HepG2 (cell line): ENCODE results near the gene ANKRD37. TPM values are rescaled to one million over a fixed set of nuclear protein-coding genes. Genes with fewer than 3 reads are reported as not detected.

Source experiments
- CREM ChIP-seq, 2 experiments: sonication (generic) in 1 of 2; formaldehyde crosslinking in 1 of 2; IDR thresholded peaks; 2 replicates each; pipeline versions ENCODE4 v1.4.0 to v1.6.1; 2016 to 2020; ENCODE audit warnings: antibody characterized with exemption in 1 of 2, mild to moderate bottlenecking in 1 of 2, missing genetic modification reagents in 1 of 2
- GATAD1 ChIP-seq: IDR thresholded peaks from 2 replicates; pipeline ENCODE4 v1.6.1; 2016; ENCODE audit warnings: missing genetic modification reagents, missing compliant biosample characterization
- KLF13 ChIP-seq: sonication (generic); formaldehyde crosslinking; IDR thresholded peaks from 2 replicates; pipeline ENCODE4 v1.4.0; 2020; ENCODE audit warnings: mild to moderate bottlenecking, missing genetic modification reagents
- MAFK ChIP-seq, 2 experiments: IDR thresholded peaks in 1 of 2; conservative IDR thresholded peaks in 1 of 2; 2 replicates each; pipeline ENCODE4 v1.6.1; 2011; ENCODE audit warnings: improper control_type of control experiment in 2 of 2, low read length in 2 of 2
- PLRG1 ChIP-seq: fragments of 450-650 bp; conservative IDR thresholded peaks from 2 replicates; pipeline ENCODE4 v1.6.1; 2016
- RAD51 ChIP-seq: fragments of 450-650 bp; IDR thresholded peaks from 2 replicates; pipeline ENCODE4 v1.6.1; 2016; ENCODE audit warnings: borderline replicate concordance
- ZIK1 ChIP-seq: sonication (generic); formaldehyde crosslinking; IDR thresholded peaks from 2 replicates; pipeline ENCODE4 v1.5.0; 2020; ENCODE audit warnings: mild to moderate bottlenecking, low read depth, missing genetic modification reagents, borderline replicate concordance
- ZNF724P ChIP-seq: sonication (generic); formaldehyde crosslinking; IDR thresholded peaks from 2 replicates; pipeline ENCODE4 v1.8.0; 2022; ENCODE audit warnings: missing genetic modification reagents, borderline replicate concordance
- polyA plus RNA-seq, 8 experiments: library from polyadenylated mRNA; depleted of rRNA in 3 of 8; stranded (reverse) in 7 of 8; unstranded in 1 of 8; fragments of >200 nt; fragmentation: Illumina TruSeq in 4 of 8; extraction: Trizol in 4 of 8; gene quantifications; 2 replicates each; pipeline versions ENCODE4 v1.2.1 to v1.2.3, GENCODE V29; 2011 to 2016; ENCODE audit warnings: low read depth in 4 of 8, missing spikeins in 1 of 8, mixed read lengths in 1 of 8; ENCODE audit not compliant: insufficient read depth in 1 of 8
- total RNA-seq, 5 experiments: library from RNA; depleted of rRNA; stranded (reverse); fragments of >200 nt; fragmentation: Illumina TruSeq; extraction: Trizol; gene quantifications; 2 replicates each; pipeline ENCODE4 v1.2.3, GENCODE V29; 2016; ENCODE audit warnings: low read depth in 1 of 5
- TF ChIP-seq, protein P1 (sequence below): sonication (generic); formaldehyde crosslinking; IDR thresholded peaks from 2 replicates; pipeline ENCODE4 v1.4.0; 2020; ENCODE audit warnings: mild to moderate bottlenecking, missing genetic modification reagents
- TF ChIP-seq, protein P2 (sequence below): sonication (generic); IDR thresholded peaks from 2 replicates; pipeline ENCODE4 v1.6.1; 2016; ENCODE audit warnings: low read depth, borderline replicate concordance
- TF ChIP-seq, protein P3 (sequence below): sonication (generic); formaldehyde crosslinking; IDR thresholded peaks from 2 replicates; pipeline ENCODE4 v1.5.1; 2020; ENCODE audit warnings: mild to moderate bottlenecking, missing genetic modification reagents
- TF ChIP-seq, protein P4 (sequence below): sonication (generic); formaldehyde crosslinking; IDR thresholded peaks from 2 replicates; pipeline ENCODE4 v1.4.0; 2020; ENCODE audit warnings: mild to moderate bottlenecking, low read depth, missing genetic modification reagents

Gene ANKRD37
- total and polyA plus RNA-seq, 2 of the 13 experiments (the other 11 are each of a cell fraction or from before 2014, with no cell fraction given), result 2.2 to 51.4 TPM

DNA sequence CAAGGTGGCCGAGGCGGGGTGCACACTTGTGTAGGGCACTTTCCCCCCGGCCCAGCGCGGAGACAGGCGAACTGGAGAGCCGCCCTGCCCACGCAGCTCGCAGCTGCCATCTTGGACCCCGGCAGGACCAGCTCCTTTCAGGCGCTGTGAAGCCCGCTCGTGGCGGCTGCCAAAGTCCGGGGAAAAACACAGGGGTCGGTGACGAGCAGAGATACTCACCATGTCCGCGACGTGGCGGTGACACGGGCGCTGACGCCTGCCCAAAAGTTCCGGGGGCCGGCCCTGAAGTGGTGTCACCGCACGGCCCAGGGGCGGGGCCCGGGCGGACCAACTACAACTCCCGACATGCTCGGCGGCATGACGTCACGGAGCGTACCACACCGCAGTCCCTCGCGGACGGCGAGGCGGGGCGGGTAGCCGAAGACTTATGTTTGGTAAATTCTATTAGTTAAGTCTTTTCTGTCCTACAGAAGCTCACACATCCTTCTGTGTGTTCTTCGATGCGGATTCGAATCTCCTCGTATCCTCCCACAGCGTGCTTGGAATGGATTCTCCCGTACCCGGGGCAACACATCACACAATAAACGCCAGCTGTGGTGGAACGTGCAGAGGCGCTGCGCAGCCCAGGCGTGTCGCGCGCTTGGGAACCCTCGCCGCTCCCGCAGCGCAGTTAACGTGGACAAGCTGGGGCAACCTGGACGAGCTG is 29.2 kb downstream of the ANKRD37 start, which contains the start of gene UFSP2 (continued):
- TF ChIP-seq, protein P1, sequence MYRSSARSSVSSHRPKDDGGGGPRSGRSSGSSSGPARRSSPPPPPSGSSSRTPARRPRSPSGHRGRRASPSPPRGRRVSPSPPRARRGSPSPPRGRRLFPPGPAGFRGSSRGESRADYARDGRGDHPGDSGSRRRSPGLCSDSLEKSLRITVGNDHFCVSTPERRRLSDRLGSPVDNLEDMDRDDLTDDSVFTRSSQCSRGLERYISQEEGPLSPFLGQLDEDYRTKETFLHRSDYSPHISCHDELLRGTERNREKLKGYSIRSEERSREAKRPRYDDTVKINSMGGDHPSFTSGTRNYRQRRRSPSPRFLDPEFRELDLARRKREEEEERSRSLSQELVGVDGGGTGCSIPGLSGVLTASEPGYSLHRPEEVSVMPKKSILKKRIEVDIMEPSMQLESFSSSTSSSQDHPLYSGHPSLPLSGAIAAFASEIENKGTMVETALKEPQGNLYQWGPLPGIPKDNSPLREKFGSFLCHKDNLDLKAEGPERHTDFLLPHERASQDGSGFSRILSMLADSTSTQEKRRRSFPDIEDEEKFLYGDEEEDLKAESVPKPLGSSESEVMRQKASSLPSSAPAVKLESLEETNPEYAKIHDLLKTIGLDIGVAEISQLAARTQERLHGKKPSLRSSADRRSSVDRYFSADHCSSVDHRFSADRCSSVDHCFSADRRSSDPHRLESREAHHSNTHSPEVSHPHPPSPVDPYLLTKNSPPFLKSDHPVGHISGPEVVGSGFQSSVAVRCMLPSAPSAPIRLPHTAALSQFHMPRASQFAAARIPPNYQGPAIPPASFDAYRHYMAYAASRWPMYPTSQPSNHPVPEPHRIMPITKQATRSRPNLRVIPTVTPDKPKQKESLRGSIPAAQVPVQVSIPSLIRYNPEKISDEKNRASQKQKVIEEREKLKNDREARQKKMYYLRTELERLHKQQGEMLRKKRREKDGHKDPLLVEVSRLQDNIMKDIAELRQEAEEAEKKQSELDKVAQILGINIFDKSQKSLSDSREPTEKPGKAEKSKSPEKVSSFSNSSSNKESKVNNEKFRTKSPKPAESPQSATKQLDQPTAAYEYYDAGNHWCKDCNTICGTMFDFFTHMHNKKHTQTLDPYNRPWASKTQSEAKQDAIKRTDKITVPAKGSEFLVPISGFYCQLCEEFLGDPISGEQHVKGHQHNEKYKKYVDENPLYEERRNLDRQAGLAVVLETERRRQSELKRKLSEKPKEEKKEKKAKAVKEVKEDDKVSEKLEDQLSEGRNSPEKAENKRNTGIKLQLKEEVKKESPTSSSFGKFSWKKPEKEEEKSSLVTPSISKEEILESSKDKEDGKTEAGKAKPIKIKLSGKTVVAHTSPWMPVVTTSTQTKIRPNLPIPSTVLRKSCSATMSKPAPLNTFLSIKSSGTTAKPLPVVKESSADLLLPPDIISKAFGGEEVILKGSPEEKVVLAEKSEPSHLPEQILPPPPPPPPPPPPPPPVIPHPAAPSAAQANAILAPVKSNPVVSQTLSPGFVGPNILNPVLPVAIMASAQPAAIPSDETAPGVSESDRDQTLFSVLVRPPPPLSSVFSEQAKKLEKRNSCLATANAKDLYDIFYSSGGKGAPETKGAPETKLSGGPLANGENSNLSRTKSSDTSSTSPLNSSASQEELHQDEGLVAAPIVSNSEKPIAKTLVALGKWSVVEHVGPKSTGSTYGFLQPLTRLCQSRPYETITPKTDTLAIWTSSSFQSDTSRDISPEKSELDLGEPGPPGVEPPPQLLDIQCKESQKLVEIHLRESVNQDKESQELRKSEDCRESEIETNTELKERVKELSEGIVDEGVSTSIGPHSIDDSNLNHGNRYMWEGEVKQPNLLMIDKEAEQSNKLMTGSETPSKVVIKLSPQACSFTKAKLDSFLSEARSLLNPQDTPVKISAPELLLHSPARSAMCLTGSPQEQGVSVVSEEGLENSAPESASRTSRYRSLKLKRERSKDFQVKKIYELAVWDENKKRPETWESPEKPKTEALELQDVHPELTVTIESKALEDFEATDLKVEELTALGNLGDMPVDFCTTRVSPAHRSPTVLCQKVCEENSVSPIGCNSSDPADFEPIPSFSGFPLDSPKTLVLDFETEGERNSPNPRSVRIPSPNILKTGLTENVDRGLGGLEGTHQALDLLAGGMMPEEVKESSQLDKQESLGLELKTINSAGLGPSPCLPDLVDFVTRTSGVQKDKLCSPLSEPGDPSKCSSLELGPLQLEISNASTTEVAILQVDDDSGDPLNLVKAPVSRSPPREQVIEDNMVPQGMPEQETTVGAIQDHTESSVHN (CRISPR knock-in tag), result 0 out of 2 replicates have a peak, but pooled peaks have one; percentile 43
- no peak for TF ChIP-seq PLRG1
- TF ChIP-seq, protein P2, sequence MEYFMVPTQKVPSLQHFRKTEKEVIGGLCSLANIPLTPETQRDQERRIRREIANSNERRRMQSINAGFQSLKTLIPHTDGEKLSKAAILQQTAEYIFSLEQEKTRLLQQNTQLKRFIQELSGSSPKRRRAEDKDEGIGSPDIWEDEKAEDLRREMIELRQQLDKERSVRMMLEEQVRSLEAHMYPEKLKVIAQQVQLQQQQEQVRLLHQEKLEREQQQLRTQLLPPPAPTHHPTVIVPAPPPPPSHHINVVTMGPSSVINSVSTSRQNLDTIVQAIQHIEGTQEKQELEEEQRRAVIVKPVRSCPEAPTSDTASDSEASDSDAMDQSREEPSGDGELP, result peak; percentile 98
- TF ChIP-seq CREM (IDR thresholded peaks at IDR 0.05), result peak; percentile 98
- 0 out of 2 replicates have a peak, but pooled peaks have one; percentile 50 for TF ChIP-seq CREM (CRISPR knock-in tag; IDR thresholded peaks at IDR 0.05)
- no peak for TF ChIP-seq RAD51
- TF ChIP-seq KLF13 (CRISPR knock-in tag), result no peak
- no peak; the same call in 1 of the 2 replicates for TF ChIP-seq ZIK1 (CRISPR knock-in tag)
- TF ChIP-seq, protein P3, sequence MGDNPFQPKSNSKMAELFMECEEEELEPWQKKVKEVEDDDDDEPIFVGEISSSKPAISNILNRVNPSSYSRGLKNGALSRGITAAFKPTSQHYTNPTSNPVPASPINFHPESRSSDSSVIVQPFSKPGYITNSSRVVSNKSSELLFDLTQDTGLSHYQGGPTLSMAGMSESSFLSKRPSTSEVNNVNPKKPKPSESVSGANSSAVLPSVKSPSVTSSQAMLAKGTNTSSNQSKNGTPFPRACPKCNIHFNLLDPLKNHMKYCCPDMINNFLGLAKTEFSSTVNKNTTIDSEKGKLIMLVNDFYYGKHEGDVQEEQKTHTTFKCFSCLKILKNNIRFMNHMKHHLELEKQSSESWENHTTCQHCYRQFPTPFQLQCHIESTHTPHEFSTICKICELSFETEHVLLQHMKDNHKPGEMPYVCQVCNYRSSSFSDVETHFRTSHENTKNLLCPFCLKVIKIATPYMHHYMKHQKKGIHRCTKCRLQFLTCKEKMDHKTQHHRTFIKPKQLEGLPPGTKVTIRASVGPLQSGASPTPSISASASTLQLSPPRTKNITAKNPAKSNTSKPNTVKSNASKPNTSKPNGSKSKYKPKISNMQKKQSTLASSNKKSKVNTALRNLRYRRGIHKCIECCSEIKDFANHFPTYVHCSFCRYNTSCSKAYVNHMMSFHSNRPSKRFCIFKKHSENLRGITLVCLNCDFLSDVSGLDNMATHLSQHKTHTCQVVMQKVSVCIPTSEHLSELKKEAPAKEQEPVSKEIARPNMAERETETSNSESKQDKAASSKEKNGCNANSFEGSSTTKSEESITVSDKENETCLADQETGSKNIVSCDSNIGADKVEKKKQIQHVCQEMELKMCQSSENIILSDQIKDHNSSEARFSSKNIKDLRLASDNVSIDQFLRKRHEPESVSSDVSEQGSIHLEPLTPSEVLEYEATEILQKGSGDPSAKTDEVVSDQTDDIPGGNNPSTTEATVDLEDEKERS, result peak; percentile 76; the same call in 1 of the 2 replicates
- TF ChIP-seq MAFK (conservative IDR thresholded peaks at IDR 0.05 in 1 of 2, IDR thresholded peaks at IDR 0.05 in 1 of 2; ENCODE audit: low read length in 2 of 2), result no peak
- peak; percentile 41; the same call in 1 of the 2 replicates for TF ChIP-seq ZNF724P
- TF ChIP-seq, protein P4, sequence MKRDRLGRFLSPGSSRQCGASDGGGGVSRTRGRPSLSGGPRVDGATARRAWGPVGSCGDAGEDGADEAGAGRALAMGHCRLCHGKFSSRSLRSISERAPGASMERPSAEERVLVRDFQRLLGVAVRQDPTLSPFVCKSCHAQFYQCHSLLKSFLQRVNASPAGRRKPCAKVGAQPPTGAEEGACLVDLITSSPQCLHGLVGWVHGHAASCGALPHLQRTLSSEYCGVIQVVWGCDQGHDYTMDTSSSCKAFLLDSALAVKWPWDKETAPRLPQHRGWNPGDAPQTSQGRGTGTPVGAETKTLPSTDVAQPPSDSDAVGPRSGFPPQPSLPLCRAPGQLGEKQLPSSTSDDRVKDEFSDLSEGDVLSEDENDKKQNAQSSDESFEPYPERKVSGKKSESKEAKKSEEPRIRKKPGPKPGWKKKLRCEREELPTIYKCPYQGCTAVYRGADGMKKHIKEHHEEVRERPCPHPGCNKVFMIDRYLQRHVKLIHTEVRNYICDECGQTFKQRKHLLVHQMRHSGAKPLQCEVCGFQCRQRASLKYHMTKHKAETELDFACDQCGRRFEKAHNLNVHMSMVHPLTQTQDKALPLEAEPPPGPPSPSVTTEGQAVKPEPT, result 0 out of 2 replicates have a peak, but pooled peaks have one; percentile 82
- peak; percentile 76; the same call in 1 of the 2 replicates for TF ChIP-seq GATAD1 (CRISPR knock-in tag)
